A673 (cell line): ENCODE results near the gene CEP112.

ENCODE experiments used
- CTCF ChIP-seq: fragments of 300-800, 200-600 bp; sonication (generic); conservative IDR thresholded peaks from 2 replicates; pipeline ENCODE4 v1.5.1; 2017; ENCODE audit warnings: low read depth, mild to moderate bottlenecking, antibody characterized with exemption, low read length, moderate library complexity, mixed read lengths
- EZH2 ChIP-seq: fragments of 200-600 bp; sonication (generic); IDR thresholded peaks from 2 replicates; pipeline ENCODE4 v1.6.1; 2017; ENCODE audit warnings: borderline replicate concordance, low read depth, mild to moderate bottlenecking, mixed read lengths, antibody characterized with exemption, low read length; ENCODE audit not compliant: poor library complexity, severe bottlenecking

- TF ChIP-seq CTCF: no peak
- no peak for TF ChIP-seq EZH2
Observed at GRCh38 chr17:65876985-65877384, 314.9 kb downstream of the CEP112 start.
